SKM-1 (cell line): ENCODE data around the gene ACER2.

Source experiments
- DNase-seq: peaks from one replicate; lab custom pipeline; 2025; ENCODE audit not compliant: unreplicated experiment; lab: John Stamatoyannopoulos, UW

ACER2 gene

GRCh38 chr9:19481971-19482404 is 73.2 kb downstream of the ACER2 start:
- DNase-seq = no peak

GRCh38 chr9:19484699-19485098 is 75.9 kb downstream of the ACER2 start:
- DNase-seq = no peak

- no peak for DNase-seq
Observed at GRCh38 chr9:19485193-19485592, 76.4 kb downstream of the ACER2 start.

- no peak for DNase-seq
Observed at GRCh38 chr9:19486803-19487202, 78.0 kb downstream of the ACER2 start.

- no peak for DNase-seq
Observed at GRCh38 chr9:19488721-19489120, 79.9 kb downstream of the ACER2 start.

- DNase-seq = no peak
Observed at GRCh38 chr9:19490269-19490668, 81.5 kb downstream of the ACER2 start.

- no peak for DNase-seq
Observed at GRCh38 chr9:19490828-19491227, 82.0 kb downstream of the ACER2 start.

- DNase-seq = no peak
Observed at GRCh38 chr9:19492775-19493173, 84.0 kb downstream of the ACER2 start.

GRCh38 chr9:19493174-19493811 is 84.5 kb downstream of the ACER2 start:
- DNase-seq = peak; percentile 65

- DNase-seq = no peak
Observed at GRCh38 chr9:19493876-19494275, 85.1 kb downstream of the ACER2 start.

GRCh38 chr9:19495186-19496028 is 86.6 kb downstream of the ACER2 start:
- DNase-seq = no peak

- no peak for DNase-seq
Observed at GRCh38 chr9:19496321-19497050, 87.7 kb downstream of the ACER2 start.

- no peak for DNase-seq
Observed at GRCh38 chr9:19497276-19497675, 88.5 kb downstream of the ACER2 start.

GRCh38 chr9:19498015-19498414 is 89.2 kb downstream of the ACER2 start:
- no peak for DNase-seq
